ENCODE measurements around the gene ASB3. TPM values are rescaled to one million over a fixed set of nuclear protein-coding genes. Genes with fewer than 3 reads are reported as not detected.

The ASB3 gene
- polyA plus RNA-seq, 1 experiment: 10.9 TPM

- Histone ChIP-seq H3K4me3 (ENCODE audit: low read depth, low read length) (no peak overlapping the region), H3K27me3 (ENCODE audit: control insufficient read depth, insufficient read depth, low read length) (no peaks in the 10 kb centered on the region), H3K36me3 (ENCODE audit: control insufficient read depth, insufficient read depth, low read length) (peaks cover 3% of the 10 kb centered on the region; the same call in 1 of the 2 replicates)
- DNase-seq (ENCODE audit: low read depth): no peak
- TF ChIP-seq CTCF (IDR thresholded peaks at IDR 0.05; ENCODE audit: insufficient read depth, low read depth, low read length): no peak
- ChIA-PET POLR2A (no interaction called here), CTCF (no interaction called here)
These were observed 33.7 kb downstream of the ASB3 start for GRCh38 chr2:53753041-53753440.

- H3K4me3 ChIP-seq (ENCODE audit: low read depth, low read length): no peak overlapping the region
- DNase-seq (ENCODE audit: low read depth): no peak
- H3K36me3 ChIP-seq (ENCODE audit: control insufficient read depth, insufficient read depth, low read length): peaks cover 3% of the 10 kb centered on the region; the same call in 1 of the 2 replicates
- ChIA-PET POLR2A (no interaction called here), CTCF (no interaction called here)
- TF ChIP-seq CTCF (IDR thresholded peaks at IDR 0.05; ENCODE audit: insufficient read depth, low read depth, low read length): no peak
- H3K27me3 ChIP-seq (ENCODE audit: control insufficient read depth, insufficient read depth, low read length): no peaks in the 10 kb centered on the region
These were observed 34.4 kb downstream of the ASB3 start for GRCh38 chr2:53752385-53752784.

GRCh38 chr2:53751728-53752127 is 35.0 kb downstream of the ASB3 start:
- Histone ChIP-seq H3K36me3 (ENCODE audit: control insufficient read depth, insufficient read depth, low read length) (peaks cover 3% of the 10 kb centered on the region; the same call in 1 of the 2 replicates), H3K27me3 (ENCODE audit: control insufficient read depth, insufficient read depth, low read length) (no peaks in the 10 kb centered on the region), H3K4me3 (ENCODE audit: low read depth, low read length) (no peak overlapping the region)
- TF ChIP-seq CTCF (IDR thresholded peaks at IDR 0.05; ENCODE audit: insufficient read depth, low read depth, low read length): no peak
- ChIA-PET POLR2A (no interaction called here), CTCF (interaction anchor here (1.8 kb wide), 1 partner anchor 73 kb away, joined by 3 read pairs; no protein-coding TSS in a partner anchor)
- DNase-seq (ENCODE audit: low read depth): no peak

- Histone ChIP-seq H3K4me3 (ENCODE audit: low read depth, low read length) (no peak overlapping the region), H3K36me3 (ENCODE audit: control insufficient read depth, insufficient read depth, low read length) (no peaks in the 10 kb centered on the region), H3K27me3 (ENCODE audit: control insufficient read depth, insufficient read depth, low read length) (no peaks in the 10 kb centered on the region)
- CTCF ChIA-PET: interaction anchor here (1.2 to 1.8 kb wide), 2 partner anchors 12 to 74 kb away, joined by 3 to 4 read pairs; no protein-coding TSS in a partner anchor
- no peak for DNase-seq (ENCODE audit: low read depth)
- POLR2A ChIA-PET: no interaction called here
- TF ChIP-seq CTCF (IDR thresholded peaks at IDR 0.05; ENCODE audit: insufficient read depth, low read depth, low read length): no peak
These were observed 36.5 kb downstream of the ASB3 start for GRCh38 chr2:53750041-53750768.

- Histone ChIP-seq H3K27me3 (ENCODE audit: control insufficient read depth, insufficient read depth, low read length) (no peaks in the 10 kb centered on the region), H3K4me3 (ENCODE audit: low read depth, low read length) (no peak overlapping the region), H3K36me3 (ENCODE audit: control insufficient read depth, insufficient read depth, low read length) (no peaks in the 10 kb centered on the region)
- DNase-seq (ENCODE audit: low read depth): no peak
- POLR2A ChIA-PET: no interaction called here
- CTCF ChIA-PET: interaction anchor here (0.6 to 1.1 kb wide), 2 partner anchors 12 to 457 kb away, joined by 3 read pairs; no protein-coding TSS in a partner anchor
- no peak for TF ChIP-seq CTCF (IDR thresholded peaks at IDR 0.05; ENCODE audit: insufficient read depth, low read depth, low read length)
These were observed 42.2 kb downstream of the ASB3 start for GRCh38 chr2:53744395-53745065.
